Stimulated activated CD8-positive, alpha-beta memory T cell treated with anti-CD3 and anti-CD28 coated beads, Interleukin-4, amount 100 ng/mL, for 48 hours (primary cell): ENCODE measurements around the gene PPP1R14B.
"Not testable (repeated sequence)": the region's sequence is repeated elsewhere in the genome, so short reads cannot be mapped to it uniquely, and the experiment has no call there.

Experiments used
- DNase-seq: peaks from one replicate; pipeline ENCODE4 v3.0.0-alpha.2; 2020

PPP1R14B gene

GRCh38 chr11:64260147-64260708 lies 13.5 kb upstream of the PPP1R14B start:
- DNase-seq, result no peak

- no peak for DNase-seq
These were observed 12.9 kb upstream of the PPP1R14B start for GRCh38 chr11:64259533-64260067.

- DNase-seq, result no peak
These were observed 12.3 kb upstream of the PPP1R14B start for GRCh38 chr11:64258946-64259532.

- DNase-seq, result no peak
These were observed 11.6 kb upstream of the PPP1R14B start for GRCh38 chr11:64258356-64258755.

- no peak for DNase-seq
These were observed 9.6 kb upstream of the PPP1R14B start for GRCh38 chr11:64256300-64256699.

GRCh38 chr11:64255135-64256128 lies 8.7 kb upstream of the PPP1R14B start:
- no peak for DNase-seq

- no peak for DNase-seq
These were observed 7.6 kb upstream of the PPP1R14B start for GRCh38 chr11:64254326-64254725.

- DNase-seq, result no peak
These were observed 6.7 kb upstream of the PPP1R14B start for GRCh38 chr11:64253481-64253880.

GRCh38 chr11:64253043-64253442 lies 6.3 kb upstream of the PPP1R14B start:
- DNase-seq, result no peak

- peak; percentile 62 for DNase-seq
These were observed 5.5 kb upstream of the PPP1R14B start for GRCh38 chr11:64252003-64252872.

- DNase-seq, result no peak
These were observed 4.9 kb upstream of the PPP1R14B start for GRCh38 chr11:64251753-64252002.

- peak; percentile 78 for DNase-seq
These were observed 4.4 kb upstream of the PPP1R14B start, which contains the start of gene PLCB3 for GRCh38 chr11:64251016-64251752. PLCB3 (plus strand) TSS chr11:64251530; CDS start chr11:64251650, 120 bp downstream.

GRCh38 chr11:64250415-64251015 lies 3.8 kb upstream of the PPP1R14B start:
- DNase-seq, result no peak

- no peak for DNase-seq
These were observed 3.0 kb upstream of the PPP1R14B start for GRCh38 chr11:64249563-64250414.

- DNase-seq, result no peak
These were observed 2.3 kb upstream of the PPP1R14B start for GRCh38 chr11:64249038-64249437.

- DNase-seq, result no peak
These were observed 1.8 kb upstream of the PPP1R14B start for GRCh38 chr11:64248578-64248977.

- DNase-seq, result no peak
These were observed 1.2 kb upstream of the PPP1R14B start for GRCh38 chr11:64247729-64248531.

- DNase-seq, result not testable (repeated sequence)
These were observed 197 bp downstream of the PPP1R14B start for GRCh38 chr11:64246621-64246870.

- DNase-seq, result peak; percentile 85
These were observed 734 bp downstream of the PPP1R14B start for GRCh38 chr11:64245797-64246620.
